GM23248 (cell line): ENCODE measurements around the gene TANGO6.

Experiments used
- EZH2 ChIP-seq: fragments of 200-600 bp; sonication (generic); IDR thresholded peaks from 2 replicates; pipeline ENCODE4 v1.6.1; 2018; ENCODE audit warnings: antibody characterized with exemption, mild to moderate bottlenecking; ENCODE audit not compliant: insufficient read depth, poor library complexity, severe bottlenecking
- EZH2phosphoT487 ChIP-seq: fragments of 200-600 bp; sonication (generic); IDR thresholded peaks from 2 replicates; pipeline ENCODE4 v1.6.1; 2018; ENCODE audit warnings: antibody characterized with exemption, moderate library complexity, mild to moderate bottlenecking, low read depth; ENCODE audit not compliant: insufficient read depth

DNA sequence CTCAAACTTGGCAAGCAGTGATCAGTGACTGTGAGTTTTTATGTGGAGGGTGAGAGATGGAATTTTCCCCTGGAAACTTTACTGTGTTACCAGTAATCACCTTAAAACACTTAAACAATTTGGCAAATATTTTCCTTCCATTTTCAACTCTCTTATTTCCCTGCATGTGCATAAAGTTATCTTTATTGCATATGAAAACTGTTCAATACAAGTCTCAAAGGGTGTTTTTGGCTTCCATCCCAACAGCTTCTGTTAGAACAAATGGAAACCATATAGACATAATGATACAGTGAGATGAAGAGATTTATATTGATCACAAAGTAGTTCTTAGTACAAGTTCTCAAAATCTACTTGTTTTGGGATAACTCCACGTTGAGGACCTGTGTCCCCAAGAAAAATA is 36.4 kb upstream of the TANGO6 start:
- no peak for TF ChIP-seq EZH2
- no peak for TF ChIP-seq EZH2phosphoT487
